Esophagus squamous epithelium (tissue), 5 donors: ENCODE results near the gene CTRB2. TPM values are rescaled to one million over a fixed set of nuclear protein-coding genes. Genes with fewer than 3 reads are reported as not detected.

Experiments used
- DNase-seq: peaks from one replicate; lab custom pipeline; 2025; lab: John Stamatoyannopoulos, UW
- H3K27ac ChIP-seq, 4 donors: fragments of 200-600 bp; sonication (generic); one replicate each; pipeline ENCODE4 v1.5.1; 2016 to 2019; ENCODE audit warnings: mild to moderate bottlenecking in 1 of 4
- H3K27me3 ChIP-seq, 4 donors: fragments of 200-600 bp; sonication (generic); 1 replicate in 3 of 4; 2 replicates in 1 of 4; pipeline versions ENCODE4 v1.5.1 to v1.6.0; 2017 to 2021; ENCODE audit warnings: antibody characterized with exemption in 1 of 4
- H3K36me3 ChIP-seq, 3 donors: fragments of 200-600 bp; sonication (generic); one replicate each; pipeline ENCODE4 v1.5.1; 2016 to 2019
- H3K4me1 ChIP-seq, 3 donors: fragments of 200-600 bp; sonication (generic); one replicate each; pipeline ENCODE4 v1.5.1; 2017 to 2019
- H3K4me3 ChIP-seq, 4 donors: fragments of 200-600 bp; sonication (generic); 1 replicate in 3 of 4; 2 replicates in 1 of 4; pipeline ENCODE4 v1.5.1; 2016 to 2019; ENCODE audit warnings: mild to moderate bottlenecking in 2 of 4, moderate library complexity in 1 of 4
- H3K9me3 ChIP-seq, 3 donors: fragments of 200-600 bp; sonication (generic); one replicate each; pipeline ENCODE4 v1.5.1; 2016 to 2019
- POLR2A ChIP-seq, 4 donors: fragments of 450-650 bp; IDR thresholded peaks; one replicate each; pipeline ENCODE4 v1.6.1; 2017; ENCODE audit warnings: antibody characterized with exemption in 4 of 4, mild to moderate bottlenecking in 4 of 4, moderate library complexity in 3 of 4
- WGBS, 2 donors: methylation state at CpG; one replicate each; pipeline ENCODE4 v1.1.5; 2018; 5-methylcytosine and 5-hydroxymethylcytosine counted together
- intact Hi-C: fragments of 100-400 bp; cut with DNase I; formaldehyde crosslinking; loops from one replicate; pipeline ENCODE4 v1.15.0; 2022
- total RNA-seq, 4 donors: library from RNA; depleted of rRNA; stranded (reverse); fragments of >200 nt; gene quantifications; one replicate each; pipeline ENCODE4 v1.1.0, GENCODE V29; 2016
- TF ChIP-seq, protein P1 (sequence below), 6 experiments: fragments of 450-650 bp in 4 of 6; fragments of 200-600 bp in 2 of 6; sonication (generic) in 2 of 6; IDR thresholded peaks; one replicate each; pipeline ENCODE4 v1.5.1; 2016 to 2019; ENCODE audit warnings: antibody characterized with exemption in 6 of 6, mild to moderate bottlenecking in 4 of 6, moderate library complexity in 4 of 6
- donor health status: DM: yes; HTN: yes; CAD: no.

Gene CTRB2
- total RNA-seq, 4 donors from 2014 or later, result not detected

DNA sequence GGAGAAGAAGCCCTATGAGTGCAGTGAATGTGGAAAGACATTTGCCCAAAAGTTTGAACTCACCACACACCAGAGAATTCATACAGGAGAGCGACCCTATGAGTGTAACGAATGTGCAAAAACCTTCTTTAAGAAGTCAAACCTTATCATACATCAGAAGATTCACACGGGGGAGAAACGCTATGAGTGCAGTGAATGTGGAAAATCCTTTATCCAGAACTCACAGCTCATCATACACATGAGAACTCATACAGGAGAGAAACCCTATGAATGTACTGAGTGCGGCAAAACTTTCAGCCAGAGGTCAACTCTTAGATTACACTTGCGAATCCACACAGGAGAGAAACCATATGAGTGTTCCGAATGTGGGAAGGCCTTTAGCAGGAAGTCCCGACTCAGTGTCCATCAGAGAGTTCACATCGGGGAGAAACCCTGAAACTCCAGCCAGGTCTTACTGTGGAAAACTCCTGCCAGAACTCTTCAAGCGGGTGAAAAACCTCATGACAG lies 37.0 kb downstream of the CTRB2 start:
- intact Hi-C loops, result no loop called here
- Histone ChIP-seq H3K27me3 (no peaks in the 10 kb centered on the region), H3K36me3 (peaks cover 18 to 74% (median 18%) of the 10 kb centered on the region in 3 donors), H3K9me3 (peaks cover 0 to 94% (median 53%) of the 10 kb centered on the region in 3 donors), H3K27ac (no peak overlapping the region), H3K4me1 (no peaks in the 10 kb centered on the region), H3K4me3 (no peak overlapping the region)
- no peak for TF ChIP-seq POLR2A (IDR thresholded peaks at IDR 0.05)
- TF ChIP-seq, protein P1, sequence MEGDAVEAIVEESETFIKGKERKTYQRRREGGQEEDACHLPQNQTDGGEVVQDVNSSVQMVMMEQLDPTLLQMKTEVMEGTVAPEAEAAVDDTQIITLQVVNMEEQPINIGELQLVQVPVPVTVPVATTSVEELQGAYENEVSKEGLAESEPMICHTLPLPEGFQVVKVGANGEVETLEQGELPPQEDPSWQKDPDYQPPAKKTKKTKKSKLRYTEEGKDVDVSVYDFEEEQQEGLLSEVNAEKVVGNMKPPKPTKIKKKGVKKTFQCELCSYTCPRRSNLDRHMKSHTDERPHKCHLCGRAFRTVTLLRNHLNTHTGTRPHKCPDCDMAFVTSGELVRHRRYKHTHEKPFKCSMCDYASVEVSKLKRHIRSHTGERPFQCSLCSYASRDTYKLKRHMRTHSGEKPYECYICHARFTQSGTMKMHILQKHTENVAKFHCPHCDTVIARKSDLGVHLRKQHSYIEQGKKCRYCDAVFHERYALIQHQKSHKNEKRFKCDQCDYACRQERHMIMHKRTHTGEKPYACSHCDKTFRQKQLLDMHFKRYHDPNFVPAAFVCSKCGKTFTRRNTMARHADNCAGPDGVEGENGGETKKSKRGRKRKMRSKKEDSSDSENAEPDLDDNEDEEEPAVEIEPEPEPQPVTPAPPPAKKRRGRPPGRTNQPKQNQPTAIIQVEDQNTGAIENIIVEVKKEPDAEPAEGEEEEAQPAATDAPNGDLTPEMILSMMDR (IDR thresholded peaks at IDR 0.05), result no peak
- WGBS, 2 donors, result 93% methylated on average over 9 of the region's 10 CpGs
- DNase-seq, result no peak

- TF ChIP-seq, protein P1 (IDR thresholded peaks at IDR 0.05), result no peak
- no peak for TF ChIP-seq POLR2A (IDR thresholded peaks at IDR 0.05)
- no peak for DNase-seq
- 91% methylated on average over 1 of the region's 1 CpG; no CpG with 5 or more reads in 1 of the 2 donors for WGBS, 2 donors
- Histone ChIP-seq H3K4me1 (no peaks in the 10 kb centered on the region), H3K4me3 (no peak overlapping the region), H3K27me3 (no peaks in the 10 kb centered on the region), H3K27ac (no peak overlapping the region), H3K36me3 (peaks cover 0 to 65% (median 0%) of the 10 kb centered on the region in 3 donors), H3K9me3 (peaks cover 0 to 6% (median 0%) of the 10 kb centered on the region in 3 donors)
- intact Hi-C loops, result no loop called here
Measured at GRCh38 chr16:75160386-75160785, 46.6 kb downstream of the CTRB2 start.

Other genes with a start within 250 kb of the CTRB2 start
- gene WDR59, start 222.0 kb downstream of the CTRB2 start, total RNA-seq, result 10 to 100 TPM in 3 of 4 donors, 1 to 10 TPM in 1; 9.8 to 25.1 (median 22.2) TPM
- 10 to 100 TPM; 28.0 to 67.4 (median 33.5) TPM for gene ZNRF1, start 208.1 kb downstream of the CTRB2 start, total RNA-seq
- 10 to 100 TPM in 2 of 4 donors, 1 to 10 TPM in 2; 3.3 to 20.4 (median 10.4) TPM for gene LDHD, start 90.4 kb downstream of the CTRB2 start, total RNA-seq
- 1 to 10 TPM; 3.1 to 9.1 (median 5.7) TPM for gene ZFP1, start 58.6 kb downstream of the CTRB2 start, total RNA-seq
- not detected for gene CTRB1, start 11.8 kb upstream of the CTRB2 start, total RNA-seq
- gene BCAR1, start 44.5 kb upstream of the CTRB2 start, total RNA-seq, result 10 to 100 TPM; 26.8 to 51.9 (median 32.1) TPM
- 10 to 100 TPM; 32.8 to 55.8 (median 45.7) TPM for gene CFDP1, start 226.3 kb upstream of the CTRB2 start, total RNA-seq